ENCODE data around the gene CFAP221. TPM values are rescaled to one million over a fixed set of nuclear protein-coding genes. Genes with fewer than 3 reads are reported as not detected.

CFAP221 gene
- total RNA-seq, 4 donors from 2014 or later, result 0.38 TPM; not detected in 3

DNA sequence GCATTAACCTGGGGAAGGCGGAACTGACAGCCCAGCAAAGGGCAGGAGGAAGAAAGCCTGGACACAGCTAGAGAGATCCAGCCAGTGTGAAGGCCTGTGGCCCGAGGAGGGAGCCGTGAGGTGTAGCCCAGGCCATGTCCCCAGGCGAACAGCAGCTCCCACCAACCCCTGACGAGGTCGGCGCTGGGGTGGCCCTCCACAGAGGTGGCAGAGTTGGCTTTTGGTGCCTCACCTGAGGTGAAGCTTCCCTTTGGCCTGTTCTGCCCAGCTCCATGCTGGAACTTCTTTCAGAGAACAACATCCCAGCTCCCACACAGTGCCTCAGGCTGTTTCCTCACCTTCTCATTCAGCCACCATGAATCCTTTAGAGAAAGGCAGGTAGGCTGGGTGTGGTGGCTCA is 148.1 kb downstream of the CFAP221 start:
- no peaks in the 10 kb centered on the region for H3K27me3 ChIP-seq
- no peaks in the 10 kb centered on the region for H3K9me3 ChIP-seq
- H3K27ac ChIP-seq, result no peak overlapping the region
- H3K36me3 ChIP-seq, result peaks cover 0 to 31% (median 0%) of the 10 kb centered on the region in 3 donors
- WGBS, 2 donors, result 90 to 91% methylated on average over 2 to 7 of the region's 7 CpGs
- peaks cover 0 to 14% (median 2%) of the 10 kb centered on the region in 3 donors for H3K4me1 ChIP-seq
- no peak for DNase-seq
- no peak overlapping the region for H3K4me3 ChIP-seq
- TF ChIP-seq POLR2A (IDR thresholded peaks at IDR 0.05), result no peak
- TF ChIP-seq, protein P1, sequence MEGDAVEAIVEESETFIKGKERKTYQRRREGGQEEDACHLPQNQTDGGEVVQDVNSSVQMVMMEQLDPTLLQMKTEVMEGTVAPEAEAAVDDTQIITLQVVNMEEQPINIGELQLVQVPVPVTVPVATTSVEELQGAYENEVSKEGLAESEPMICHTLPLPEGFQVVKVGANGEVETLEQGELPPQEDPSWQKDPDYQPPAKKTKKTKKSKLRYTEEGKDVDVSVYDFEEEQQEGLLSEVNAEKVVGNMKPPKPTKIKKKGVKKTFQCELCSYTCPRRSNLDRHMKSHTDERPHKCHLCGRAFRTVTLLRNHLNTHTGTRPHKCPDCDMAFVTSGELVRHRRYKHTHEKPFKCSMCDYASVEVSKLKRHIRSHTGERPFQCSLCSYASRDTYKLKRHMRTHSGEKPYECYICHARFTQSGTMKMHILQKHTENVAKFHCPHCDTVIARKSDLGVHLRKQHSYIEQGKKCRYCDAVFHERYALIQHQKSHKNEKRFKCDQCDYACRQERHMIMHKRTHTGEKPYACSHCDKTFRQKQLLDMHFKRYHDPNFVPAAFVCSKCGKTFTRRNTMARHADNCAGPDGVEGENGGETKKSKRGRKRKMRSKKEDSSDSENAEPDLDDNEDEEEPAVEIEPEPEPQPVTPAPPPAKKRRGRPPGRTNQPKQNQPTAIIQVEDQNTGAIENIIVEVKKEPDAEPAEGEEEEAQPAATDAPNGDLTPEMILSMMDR (IDR thresholded peaks at IDR 0.05), result no peak
- intact Hi-C loops (cut with DNase I), result no loop called here

GRCh38 chr2:119692954-119693353 is 148.7 kb downstream of the CFAP221 start:
- Histone ChIP-seq H3K4me3 (no peak overlapping the region), H3K27me3 (no peaks in the 10 kb centered on the region), H3K9me3 (no peaks in the 10 kb centered on the region), H3K4me1 (peaks cover 0 to 14% (median 2%) of the 10 kb centered on the region in 3 donors), H3K27ac (no peak overlapping the region), H3K36me3 (peaks cover 0 to 25% (median 0%) of the 10 kb centered on the region in 3 donors)
- 68 to 80% methylated on average over 7 of the region's 7 CpGs for WGBS, 2 donors
- intact Hi-C loops (cut with DNase I), result no loop called here
- no peak for DNase-seq
- no peak for TF ChIP-seq POLR2A (IDR thresholded peaks at IDR 0.05)
- TF ChIP-seq, protein P1 (IDR thresholded peaks at IDR 0.05), result no peak

DNA sequence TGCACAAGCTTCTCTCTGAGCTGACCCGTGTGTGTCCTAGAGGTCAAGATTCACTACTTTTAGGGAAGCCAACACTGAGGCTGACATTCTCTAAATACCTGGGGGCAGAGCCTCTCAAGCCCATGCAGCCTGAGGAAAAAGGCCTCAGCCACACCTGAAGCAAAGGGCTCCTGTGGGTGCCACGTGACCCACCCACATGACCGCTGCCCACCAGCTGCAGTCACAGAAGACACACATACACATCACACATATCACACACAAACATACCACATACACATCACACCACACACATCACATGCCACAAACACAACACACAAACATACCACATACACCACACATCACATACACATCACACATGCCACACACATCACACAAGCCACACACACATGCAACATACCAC is 149.3 kb downstream of the CFAP221 start:
- TF ChIP-seq, protein P1 (IDR thresholded peaks at IDR 0.05), result no peak
- no peak for TF ChIP-seq POLR2A (IDR thresholded peaks at IDR 0.05)
- intact Hi-C loops (cut with DNase I), result no loop called here
- Histone ChIP-seq H3K27ac (no peak overlapping the region), H3K36me3 (peaks cover 0 to 19% (median 0%) of the 10 kb centered on the region in 3 donors), H3K9me3 (no peaks in the 10 kb centered on the region), H3K4me3 (no peak overlapping the region), H3K27me3 (no peaks in the 10 kb centered on the region), H3K4me1 (peaks cover 0 to 14% (median 2%) of the 10 kb centered on the region in 3 donors)
- WGBS, 2 donors, result 79 to 81% methylated on average over 2 of the region's 3 CpGs
- no peak for DNase-seq

DNA sequence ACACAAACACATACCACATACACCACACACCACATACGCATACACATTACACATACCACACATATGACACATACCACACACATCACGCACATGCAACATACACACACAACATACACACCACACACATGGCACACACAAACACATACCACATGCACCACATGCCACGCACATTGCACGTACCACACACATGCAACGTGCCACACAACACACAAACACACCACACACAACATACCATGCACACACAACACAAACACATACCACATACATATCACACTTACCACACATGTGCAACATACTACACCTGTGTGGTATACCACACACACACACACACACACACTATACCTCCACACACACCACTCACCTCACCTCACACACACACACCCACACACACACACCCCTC is 149.7 kb downstream of the CFAP221 start:
- Histone ChIP-seq H3K36me3 (peaks cover 0 to 15% (median 0%) of the 10 kb centered on the region in 3 donors), H3K27me3 (no peaks in the 10 kb centered on the region), H3K27ac (no peak overlapping the region), H3K9me3 (no peaks in the 10 kb centered on the region), H3K4me1 (peaks cover 0 to 14% (median 2%) of the 10 kb centered on the region in 3 donors), H3K4me3 (no peak overlapping the region)
- TF ChIP-seq, protein P1 (IDR thresholded peaks at IDR 0.05), result no peak
- no peak for TF ChIP-seq POLR2A (IDR thresholded peaks at IDR 0.05)
- WGBS, 2 donors, result 85 to 91% methylated on average over 5 of the region's 5 CpGs
- no peak for DNase-seq
- intact Hi-C loops (cut with DNase I), result no loop called here

DNA sequence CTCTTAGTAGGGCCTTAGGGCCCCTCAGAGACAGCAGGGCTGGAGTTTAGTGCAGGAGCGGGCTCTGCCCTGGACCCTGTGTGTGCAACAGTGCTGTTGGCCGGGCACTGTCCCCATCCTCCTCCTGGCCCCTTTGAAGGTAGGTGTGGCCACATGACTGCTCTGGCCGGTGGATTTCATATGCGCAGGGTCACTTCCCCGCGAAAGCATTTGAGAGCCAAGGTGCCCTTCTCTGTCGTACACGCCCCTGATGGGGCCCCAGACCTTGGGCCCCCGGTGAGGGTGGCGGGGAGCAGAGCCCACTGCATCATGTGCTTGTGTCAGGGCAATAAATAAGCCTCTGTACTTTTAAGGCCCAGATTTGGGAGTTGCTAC is 150.2 kb downstream of the CFAP221 start:
- intact Hi-C loops (cut with DNase I), result no loop called here
- DNase-seq, result no peak
- no peaks in the 10 kb centered on the region for H3K27me3 ChIP-seq

More for the DNA sequence above, 150.2 kb downstream of the CFAP221 start:
- WGBS, 2 donors, result 68% methylated on average over 5 of the region's 10 CpGs; no CpG with 5 or more reads in 1 of the 2 donors
- H3K36me3 ChIP-seq, result peaks cover 0 to 10% (median 0%) of the 10 kb centered on the region in 3 donors
- peaks cover 0 to 14% (median 2%) of the 10 kb centered on the region in 3 donors for H3K4me1 ChIP-seq
- H3K9me3 ChIP-seq, result no peaks in the 10 kb centered on the region
- no peak overlapping the region for H3K27ac ChIP-seq
- TF ChIP-seq POLR2A (IDR thresholded peaks at IDR 0.05), result no peak
- TF ChIP-seq, protein P1 (IDR thresholded peaks at IDR 0.05), result no peak
- no peak overlapping the region for H3K4me3 ChIP-seq
